Neutrophil (primary cell): Measurements from ENCODE around the gene UBA52.

Experiments
- H3K27ac ChIP-seq: fragments of 200-600 bp; sonication (generic); 2 replicates; pipeline ENCODE4 v1.5.1; 2016; ENCODE audit warnings: mild to moderate bottlenecking, moderate library complexity
- H3K27me3 ChIP-seq: fragments of 200-600 bp; sonication (generic); 2 replicates; pipeline ENCODE4 v1.6.0; 2016; ENCODE audit warnings: mild to moderate bottlenecking
- H3K36me3 ChIP-seq: fragments of 200-600 bp; sonication (generic); 2 replicates; pipeline ENCODE4 v1.5.1; 2017
- H3K4me1 ChIP-seq, 2 experiments: fragments of 200-600 bp in 1 of 2; sonication (generic) in 1 of 2; 1 replicate in 1 of 2; 2 replicates in 1 of 2; pipeline versions ENCODE4 v1.5.1 to v1.6.1; 2013 to 2016; ENCODE audit warnings: low read depth in 1 of 2, low read length in 1 of 2, mild to moderate bottlenecking in 1 of 2, moderate library complexity in 1 of 2; ENCODE audit not compliant: control insufficient read depth in 1 of 2, insufficient read depth in 1 of 2
- H3K4me3 ChIP-seq, 2 experiments: fragments of 200-600 bp in 1 of 2; sonication (generic) in 1 of 2; 1 replicate in 1 of 2; 2 replicates in 1 of 2; pipeline ENCODE4 v1.5.1; 2013 to 2016; ENCODE audit warnings: low read depth in 1 of 2, low read length in 1 of 2, mild to moderate bottlenecking in 1 of 2, moderate library complexity in 1 of 2
- H3K9me3 ChIP-seq: fragments of 200-600 bp; sonication (generic); 2 replicates; pipeline ENCODE4 v1.5.1; 2016
- CTCF ChIP-seq: fragments of 200-600 bp; sonication (generic); IDR thresholded peaks from 2 replicates; pipeline ENCODE4 v1.5.1; 2016; ENCODE audit warnings: antibody characterized with exemption

UBA52 gene

DNA sequence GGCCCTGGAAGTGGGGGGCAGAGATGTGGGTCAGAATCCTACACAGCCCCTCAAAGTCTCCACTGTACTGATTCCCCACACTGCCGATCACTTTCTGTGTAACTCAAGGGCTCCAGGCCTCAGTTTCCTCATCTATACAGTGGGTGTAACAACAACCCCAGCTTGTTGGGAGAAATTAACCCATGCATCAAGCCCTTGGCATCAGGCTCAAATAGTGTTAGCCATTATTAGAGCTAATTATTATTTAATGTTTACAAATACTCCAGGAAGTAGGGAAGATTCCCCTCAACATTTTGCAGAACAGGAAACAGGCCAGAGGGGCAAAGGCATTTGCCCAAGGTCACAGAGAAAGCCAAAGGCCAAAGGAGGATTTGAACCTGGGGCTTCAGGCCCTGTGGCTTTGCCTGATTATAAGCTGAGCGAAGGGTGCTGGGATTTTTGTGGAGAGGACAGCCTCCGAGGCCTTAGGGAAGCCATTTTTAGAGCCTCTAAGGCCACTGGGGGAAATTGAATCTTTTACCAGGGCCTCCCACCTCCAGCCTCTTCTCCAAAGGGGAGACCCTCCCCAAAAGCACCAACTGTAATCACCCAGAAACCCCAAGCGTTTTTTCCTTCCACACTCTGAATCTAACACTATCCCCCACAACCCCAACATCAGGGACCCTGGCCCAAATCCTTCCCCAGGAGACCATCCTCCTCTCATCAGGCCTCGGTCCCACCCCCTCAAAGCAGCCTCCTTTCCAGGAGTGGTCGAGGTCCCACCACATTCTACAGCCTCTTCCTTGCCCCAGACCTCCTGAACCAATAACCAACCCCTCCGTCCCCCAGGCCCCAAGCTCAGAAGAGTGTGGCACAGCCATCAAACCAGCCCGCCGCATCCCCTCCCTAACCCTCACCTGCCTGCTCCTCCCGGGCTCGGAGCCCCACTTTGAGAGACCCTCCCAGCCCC lies 29.4 kb upstream of the UBA52 start:
- H3K27ac ChIP-seq: peak overlapping the region; percentile 95
- peaks cover 41 to 42% of the 10 kb centered on the region in 2 experiments for H3K4me1 ChIP-seq
- H3K36me3 ChIP-seq: peaks cover 47% of the 10 kb centered on the region
- peak overlapping the region; percentile 73 to 82 for H3K4me3 ChIP-seq
- H3K9me3 ChIP-seq: no peaks in the 10 kb centered on the region
- no peak for TF ChIP-seq CTCF
- no peaks in the 10 kb centered on the region for H3K27me3 ChIP-seq

DNA sequence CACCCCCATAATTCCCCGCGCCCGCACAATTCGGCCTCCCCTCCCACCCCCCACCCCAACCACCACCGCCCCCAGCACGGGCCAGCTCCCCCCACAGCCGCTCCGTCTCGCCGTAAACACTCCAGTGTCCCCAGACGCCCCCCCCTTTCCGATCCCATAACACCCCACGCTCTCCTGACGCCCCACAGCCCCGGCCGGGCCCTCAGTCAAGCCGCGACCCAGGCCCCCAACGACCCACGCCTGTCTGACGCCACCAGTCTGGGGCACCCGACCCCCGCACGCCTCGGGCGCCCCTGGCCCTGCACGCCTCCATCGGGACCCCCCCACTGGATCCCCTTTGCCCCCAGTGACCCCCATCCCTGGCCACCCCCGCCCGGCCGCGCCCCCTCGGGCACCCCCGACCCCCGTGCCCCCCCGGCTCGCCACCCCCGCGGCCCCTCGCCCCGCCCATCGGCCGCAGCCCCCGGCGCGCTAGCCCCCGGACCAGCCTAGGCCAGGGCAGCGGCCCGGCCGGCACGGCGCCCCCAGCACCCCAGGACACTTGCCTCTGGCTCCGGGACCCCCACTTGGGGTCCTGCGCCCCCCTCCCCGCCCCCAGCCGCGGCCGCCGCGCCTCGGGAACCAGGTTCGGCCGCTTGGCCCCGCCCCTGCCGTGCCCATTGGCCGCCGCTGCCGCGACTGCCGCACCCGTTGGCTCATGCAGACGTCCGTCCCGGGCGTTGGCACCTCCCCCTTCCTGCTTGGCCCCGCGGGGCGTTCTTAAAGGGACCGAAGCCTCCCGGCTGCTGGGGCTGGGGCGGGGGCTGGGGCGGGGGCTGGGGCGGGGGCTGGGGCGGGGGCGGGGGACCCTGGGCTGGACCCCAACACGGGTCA lies 28.5 kb upstream of the UBA52 start, which contains the start of gene FKBP8:
Gene FKBP8, minus strand, starts transcription at position 633 of the 873 bp plus-strand sequence. CDS start 1,603 bp downstream, outside the sequence.
- peaks cover 38% of the 10 kb centered on the region for H3K36me3 ChIP-seq

DNA sequence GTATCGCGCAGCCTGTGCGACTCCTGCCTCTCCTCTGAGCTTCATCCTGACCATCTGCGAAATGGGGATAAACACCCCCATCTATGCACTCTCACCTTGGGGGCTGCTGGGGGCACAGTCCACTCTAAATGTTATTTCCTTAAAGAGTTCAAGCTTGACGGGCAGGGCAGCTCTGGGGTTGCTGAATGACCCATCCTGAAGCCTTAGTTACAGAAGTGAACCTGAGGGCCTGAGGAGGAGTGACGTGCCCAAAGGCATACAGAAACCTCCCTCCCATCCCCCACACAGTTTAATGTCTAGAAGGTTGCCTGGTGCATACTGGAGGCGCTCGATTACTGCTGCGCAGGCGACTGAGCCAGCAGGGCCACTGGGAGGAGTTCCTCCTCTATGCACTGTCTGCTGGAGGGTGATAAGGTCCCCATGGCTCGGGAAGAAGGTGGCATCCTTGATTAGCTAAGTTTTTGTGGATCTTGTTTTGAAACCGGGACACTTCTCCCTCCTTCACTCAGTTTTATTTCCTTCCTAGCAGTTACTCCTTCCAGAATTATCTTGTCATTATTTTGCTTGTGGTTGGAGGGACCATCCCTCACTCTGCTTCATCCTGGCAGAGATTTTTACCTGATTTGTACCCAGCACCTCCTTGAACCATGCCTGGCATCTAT lies 27.7 kb upstream of the UBA52 start:
- H3K27me3 ChIP-seq: no peaks in the 10 kb centered on the region
- peaks cover 30% of the 10 kb centered on the region for H3K36me3 ChIP-seq
- peaks cover 41 to 42% of the 10 kb centered on the region in 2 experiments for H3K4me1 ChIP-seq
- peak; percentile 47 for TF ChIP-seq CTCF
- H3K4me3 ChIP-seq: peak overlapping the region; percentile 73 to 82
- peak overlapping the region; percentile 95 for H3K27ac ChIP-seq
- no peaks in the 10 kb centered on the region for H3K9me3 ChIP-seq

More for the DNA sequence above, 28.5 kb upstream of the UBA52 start, which contains the start of gene FKBP8:
- Histone ChIP-seq H3K4me1 (peaks cover 41 to 42% of the 10 kb centered on the region in 2 experiments), H3K4me3 (peak within 1 kb of the TSS; percentile 73 to 82), H3K27me3 (no peaks in the 10 kb centered on the region), H3K27ac (peak within 1 kb of the TSS; percentile 95), H3K9me3 (no peaks in the 10 kb centered on the region)
- TF ChIP-seq CTCF: no peak

DNA sequence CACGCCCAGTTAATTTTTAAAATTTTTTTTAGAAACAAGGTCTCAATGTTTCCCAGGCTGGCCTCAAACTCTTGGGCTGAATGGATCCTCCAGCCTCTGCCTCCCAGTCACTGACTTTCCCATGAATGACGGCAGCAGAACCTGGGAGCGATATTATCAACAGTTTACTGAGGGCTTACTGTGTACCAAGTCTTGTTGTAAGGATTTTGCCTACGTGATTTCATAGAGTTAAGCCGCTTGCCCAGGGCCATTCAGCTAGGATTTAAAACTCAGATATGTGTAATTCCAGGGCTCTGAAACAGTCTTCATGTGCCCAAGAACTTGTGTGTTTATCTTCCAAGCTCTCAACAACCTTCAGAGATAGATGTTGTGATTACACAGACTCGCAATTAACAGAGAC lies 20.0 kb upstream of the UBA52 start:
- H3K4me3 ChIP-seq: no peak overlapping the region
- H3K4me1 ChIP-seq: no peaks in the 10 kb centered on the region
- no peak for TF ChIP-seq CTCF
- peaks cover 7% of the 10 kb centered on the region for H3K27me3 ChIP-seq
- no peaks in the 10 kb centered on the region for H3K9me3 ChIP-seq
- no peak overlapping the region for H3K27ac ChIP-seq
- H3K36me3 ChIP-seq: no peaks in the 10 kb centered on the region
